Calu3 (cell line): ENCODE results near the gene ATP2C2. TPM values are rescaled to one million over a fixed set of nuclear protein-coding genes. Genes with fewer than 3 reads are reported as not detected.

Experiments
- BruUV-seq: library from RNA; stranded (reverse); fragments of 400-500 nt; replicated peaks from 2 replicates; lab custom pipeline; 2021; lab: Mats Ljungman, UMichigan
- CTCF ChIA-PET: fragments of 300-600 bp; sonication (Branson Sonifier 250); formaldehyde crosslinking; loops from one replicate; lab custom pipeline; 2022; ENCODE audit warnings: antibody characterized with exemption; lab: Charles Lee
- DNase-seq: peaks from one replicate; pipeline ENCODE4 v3.0.0; 2022
- H3K27ac Mint-ChIP-seq: one replicate; pipeline ENCODE4 v1.8.0; 2022; ENCODE audit warnings: mixed read lengths; ENCODE audit not compliant: unreplicated experiment
- H3K27me3 Mint-ChIP-seq: one replicate; pipeline ENCODE4 v1.8.0; 2022; ENCODE audit warnings: mixed read lengths; ENCODE audit not compliant: unreplicated experiment
- H3K36me3 Mint-ChIP-seq: one replicate; pipeline ENCODE4 v1.8.0; 2022; ENCODE audit warnings: mild to moderate bottlenecking, moderate library complexity, mixed read lengths; ENCODE audit not compliant: insufficient read depth, unreplicated experiment
- H3K4me1 Mint-ChIP-seq: one replicate; pipeline ENCODE4 v1.8.0; 2022; ENCODE audit warnings: mild to moderate bottlenecking, low read depth, mixed read lengths; ENCODE audit not compliant: unreplicated experiment
- H3K4me3 Mint-ChIP-seq: one replicate; pipeline ENCODE4 v1.8.0; 2022; ENCODE audit warnings: mild to moderate bottlenecking, low read depth, moderate library complexity, mixed read lengths; ENCODE audit not compliant: unreplicated experiment
- H3K9me3 Mint-ChIP-seq: one replicate; pipeline ENCODE4 v1.8.0; 2022; ENCODE audit warnings: low read depth, mixed read lengths; ENCODE audit not compliant: unreplicated experiment
- CTCF ChIP-seq: fragments of 200-600 bp; IDR thresholded peaks from one replicate; pipeline ENCODE4 v1.8.0; 2022; ENCODE audit warnings: antibody characterized with exemption; ENCODE audit not compliant: unreplicated experiment
- intact Hi-C: fragments of 100-400 bp; cut with micrococcal nuclease; formaldehyde crosslinking; loops from one replicate; pipeline ENCODE4 v1.10.0; 2022; ENCODE audit not compliant: unreplicated experiment
- total RNA-seq: library from RNA; stranded (reverse); gene quantifications from 2 replicates; pipeline ENCODE4 v1.2.3, GENCODE V29; 2022

Gene ATP2C2
- total RNA-seq, 1 experiment from 2014 or later, result 30.5 TPM

DNA sequence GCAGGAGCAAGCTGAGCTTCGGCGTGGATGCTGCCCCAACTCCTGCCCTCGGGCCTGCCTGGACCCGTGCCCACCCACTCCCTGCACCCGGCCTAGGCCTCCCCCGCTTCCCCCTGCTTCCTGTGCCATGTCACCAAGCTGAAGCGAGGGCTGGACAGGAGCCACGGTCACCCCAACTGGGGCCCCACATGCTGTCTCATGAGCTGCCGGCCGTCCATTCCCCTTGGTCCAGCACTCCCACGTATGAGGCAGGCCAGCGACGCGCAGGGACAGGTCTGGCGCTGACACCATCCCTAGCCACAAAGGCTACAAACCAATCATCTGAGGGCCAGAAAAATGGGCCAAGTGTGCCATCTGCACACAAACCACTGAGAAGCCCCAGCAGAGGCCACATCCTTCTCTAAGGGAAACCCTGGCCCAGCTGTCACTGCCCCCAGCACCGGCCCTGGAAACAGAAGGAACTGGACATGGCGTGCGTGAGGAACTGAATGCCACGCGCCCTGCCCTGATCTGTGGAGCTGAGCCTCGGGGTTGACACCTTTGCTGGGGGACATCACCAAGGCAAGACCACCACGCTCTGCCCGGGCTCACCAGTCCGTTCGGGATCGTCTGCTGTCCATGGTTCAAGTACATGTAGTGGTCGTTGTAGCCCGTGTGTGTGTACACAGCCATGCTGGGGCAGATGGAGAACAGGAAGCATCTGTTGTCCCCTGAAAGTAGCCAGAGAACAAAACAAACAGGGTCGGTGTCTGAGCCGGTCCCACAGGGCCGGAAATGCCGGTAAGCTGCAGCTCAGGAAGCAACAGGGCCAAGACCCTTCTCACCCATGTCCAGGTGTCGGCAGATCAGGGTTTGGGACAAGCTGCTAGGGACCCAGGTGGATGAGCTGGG lies 113.9 kb downstream of the ATP2C2 start:
- H3K4me3 Mint-ChIP-seq, result no peak overlapping the region
- intact Hi-C loops, result no loop called here
- no peak overlapping the region for H3K27ac Mint-ChIP-seq
- H3K36me3 Mint-ChIP-seq, result peaks cover 20% of the 10 kb centered on the region
- TF ChIP-seq CTCF, result no peak
- H3K27me3 Mint-ChIP-seq, result no peaks in the 10 kb centered on the region
- CTCF ChIA-PET, result interaction anchor here (0.9 kb wide), 1 partner anchor 177 kb away, joined by 4 read pairs; no protein-coding TSS in a partner anchor
- H3K4me1 Mint-ChIP-seq, result no peaks in the 10 kb centered on the region
- no TSS peak for BruUV-seq
- H3K9me3 Mint-ChIP-seq, result no peaks in the 10 kb centered on the region
- no peak for DNase-seq

GRCh38 chr16:84482951-84483881 lies 114.9 kb downstream of the ATP2C2 start:
- no peak overlapping the region for H3K4me3 Mint-ChIP-seq
- TF ChIP-seq CTCF, result no peak
- CTCF ChIA-PET, result interaction anchor here (0.9 kb wide), 1 partner anchor 178 kb away, joined by 4 read pairs; no protein-coding TSS in a partner anchor
- H3K4me1 Mint-ChIP-seq, result no peaks in the 10 kb centered on the region
- no peaks in the 10 kb centered on the region for H3K9me3 Mint-ChIP-seq
- H3K27ac Mint-ChIP-seq, result no peak overlapping the region
- no TSS peak for BruUV-seq
- H3K36me3 Mint-ChIP-seq, result peaks cover 20% of the 10 kb centered on the region
- H3K27me3 Mint-ChIP-seq, result no peaks in the 10 kb centered on the region
- intact Hi-C loops, result no loop called here
- no peak for DNase-seq

DNA sequence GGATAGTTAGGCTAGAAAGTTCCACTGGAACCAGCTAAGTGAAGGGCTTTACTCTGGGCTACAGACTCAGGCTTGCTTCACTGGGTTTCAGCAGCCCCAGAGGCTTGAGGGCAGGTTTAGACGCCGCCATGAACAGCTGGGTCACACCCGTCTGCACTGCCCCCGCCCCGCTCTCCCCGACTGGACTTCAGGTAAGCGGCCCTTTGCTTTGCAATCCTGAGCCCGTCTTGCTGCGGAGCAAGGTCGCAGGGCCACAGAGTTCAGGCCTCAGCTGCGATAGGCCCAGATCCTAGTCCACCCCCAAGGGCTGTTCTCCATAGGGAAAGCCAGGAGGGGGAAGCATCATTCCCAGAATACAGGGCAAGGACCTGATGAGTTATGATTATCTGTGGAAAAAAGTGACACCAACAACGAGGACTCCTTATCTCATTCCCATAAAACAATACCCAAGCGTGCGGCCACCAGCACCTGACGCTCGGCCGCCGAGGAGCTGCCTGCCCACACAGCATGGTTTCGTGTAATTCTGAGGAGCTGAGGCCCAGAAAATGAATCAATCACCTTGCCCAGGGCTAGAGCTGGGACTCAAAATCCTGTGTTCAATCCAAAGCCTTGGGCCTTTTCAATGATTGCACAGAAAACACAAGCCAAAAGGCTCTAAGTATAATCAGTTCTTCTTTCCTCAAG lies 115.7 kb downstream of the ATP2C2 start:
- no TSS peak for BruUV-seq
- CTCF ChIA-PET, result no interaction called here
- Mint-ChIP-seq H3K36me3 (peaks cover 17% of the 10 kb centered on the region), H3K9me3 (no peaks in the 10 kb centered on the region), H3K27ac (no peak overlapping the region), H3K4me3 (no peak overlapping the region), H3K27me3 (no peaks in the 10 kb centered on the region), H3K4me1 (no peaks in the 10 kb centered on the region)
- intact Hi-C loops, result loop anchor here (1.0 kb wide), 1 partner anchor 207 kb away; no protein-coding TSS in a partner anchor
- DNase-seq, result no peak
- no peak for TF ChIP-seq CTCF
